T-helper 1 cell (primary cell): ENCODE data around the gene COA1.
A peak's percentile ranks its signal among the peaks of the same experiment; 100 is the strongest.
"Not testable (repeated sequence)": the region's sequence is repeated elsewhere in the genome, so short reads cannot be mapped to it uniquely, and the experiment has no call there.

ENCODE experiments used
- DNase-seq, 5 donors: peaks; one replicate each; pipeline ENCODE4 v3.0.0-alpha.2; 2012 to 2020
- total RNA-seq, 4 donors: gene quantifications; one replicate each; lab custom pipeline; 2026; lab: John Stamatoyannopoulos, UW

The COA1 gene
- 55.5 to 69.2 (median 58.9) reads per million in 4 donors for total RNA-seq

DNA sequence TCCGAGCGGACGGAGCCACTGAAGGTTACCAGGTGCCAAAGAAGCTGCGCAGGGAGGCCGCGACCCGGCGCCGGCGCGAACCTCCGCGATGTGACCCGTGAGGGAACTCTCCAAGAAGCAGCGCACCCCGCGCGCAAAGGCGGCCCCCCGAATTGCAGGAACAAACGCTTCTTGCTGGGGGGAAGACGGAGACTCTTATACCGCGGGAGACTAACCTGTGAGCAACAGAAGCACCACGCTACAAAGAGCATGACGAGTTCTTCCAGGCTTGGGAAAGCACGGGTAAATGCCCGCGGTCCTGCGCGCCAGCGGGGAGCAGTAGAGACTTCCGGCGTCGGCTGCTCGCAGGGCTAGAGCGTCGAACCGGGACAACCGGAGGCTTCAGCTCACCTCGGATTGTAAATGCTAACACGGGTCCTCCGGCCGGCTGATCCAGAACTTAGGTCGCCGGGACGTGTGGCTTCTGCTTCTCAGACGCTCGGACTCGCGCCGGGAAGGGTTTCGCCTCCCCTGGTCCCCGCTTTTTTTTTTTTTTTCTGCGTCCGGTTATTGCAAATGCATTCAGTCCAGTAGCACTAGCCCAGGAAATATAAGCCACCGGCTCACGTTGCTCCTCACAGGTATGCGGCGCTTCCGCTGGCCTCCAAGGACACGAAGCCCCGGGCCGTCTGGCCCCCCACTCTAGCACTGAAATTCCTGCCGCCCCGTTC lies at the start of gene COA1:
COA1 (minus strand) TSS at position 310 of the 710 bp plus-strand sequence. CDS start 80,909 bp downstream, outside the sequence.
- DNase-seq, result peak; percentile 54 to 89 (median 70)

- not testable (repeated sequence) for DNase-seq
Measured at GRCh38 chr7:43778293-43779044, 49.1 kb upstream of the COA1 start.

GRCh38 chr7:43775255-43775654 lies 45.9 kb upstream of the COA1 start:
- DNase-seq, result not testable (repeated sequence)

GRCh38 chr7:43773268-43773667 lies 43.9 kb upstream of the COA1 start:
- DNase-seq, result not testable (repeated sequence)

DNA sequence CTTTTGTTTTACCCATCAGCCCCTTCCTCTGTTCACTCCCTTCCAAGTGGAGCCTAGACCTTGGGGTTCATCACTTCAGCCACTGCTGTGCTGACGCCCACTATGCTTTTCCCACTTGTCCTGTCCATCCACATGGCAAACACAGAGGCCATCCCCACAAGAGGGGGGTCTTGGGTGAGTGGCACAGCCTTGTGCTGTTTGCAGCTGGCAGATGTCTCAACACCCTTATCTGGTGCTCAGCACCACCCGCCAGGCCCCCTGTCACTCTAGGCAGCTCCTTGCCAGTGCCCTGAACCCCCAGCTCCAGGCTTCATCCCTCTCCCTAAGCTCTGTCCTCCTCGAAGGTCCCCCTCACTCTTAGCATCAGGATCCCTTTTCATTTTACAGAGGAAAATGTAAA lies 42.2 kb upstream of the COA1 start:
- DNase-seq, result no peak

GRCh38 chr7:43771128-43771527 lies 41.8 kb upstream of the COA1 start:
- DNase-seq, result no peak

DNA sequence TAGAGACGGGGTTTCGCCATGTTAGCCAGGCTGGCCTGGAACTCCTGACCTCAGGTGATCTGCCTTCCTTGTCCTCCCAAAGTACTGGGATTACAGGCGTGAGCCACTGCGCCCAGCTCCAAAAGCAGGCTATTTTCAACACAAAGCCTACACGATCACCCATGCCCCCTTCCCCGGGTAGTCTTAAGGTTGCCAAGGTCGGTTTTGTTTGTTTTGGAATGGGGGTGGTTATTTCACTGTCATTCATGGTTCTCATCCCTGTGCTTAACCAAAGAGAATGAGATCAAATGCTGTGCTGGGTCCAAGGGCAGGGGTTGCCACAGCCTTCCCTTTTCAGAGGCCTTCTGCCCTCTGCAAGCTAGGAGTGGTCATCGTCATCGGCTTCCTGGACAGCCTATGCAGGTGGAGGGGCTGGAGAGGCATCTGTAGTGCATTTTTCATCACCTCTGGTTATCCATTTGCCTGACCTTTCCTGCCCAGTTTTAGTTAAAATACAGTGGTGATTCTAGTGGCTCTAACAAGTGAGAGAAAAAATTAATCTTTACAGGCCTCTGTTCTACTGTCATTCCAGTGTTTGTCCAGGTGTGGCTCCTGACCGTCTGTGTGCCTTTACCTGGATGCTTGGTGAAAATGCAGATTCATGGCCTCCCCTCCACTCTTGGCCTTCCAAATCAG lies 40.6 kb upstream of the COA1 start:
- no peak for DNase-seq

GRCh38 chr7:43769281-43769680 lies 40.0 kb upstream of the COA1 start:
- no peak for DNase-seq

- DNase-seq, result no peak
Measured at GRCh38 chr7:43768887-43769272, 39.6 kb upstream of the COA1 start.

DNA sequence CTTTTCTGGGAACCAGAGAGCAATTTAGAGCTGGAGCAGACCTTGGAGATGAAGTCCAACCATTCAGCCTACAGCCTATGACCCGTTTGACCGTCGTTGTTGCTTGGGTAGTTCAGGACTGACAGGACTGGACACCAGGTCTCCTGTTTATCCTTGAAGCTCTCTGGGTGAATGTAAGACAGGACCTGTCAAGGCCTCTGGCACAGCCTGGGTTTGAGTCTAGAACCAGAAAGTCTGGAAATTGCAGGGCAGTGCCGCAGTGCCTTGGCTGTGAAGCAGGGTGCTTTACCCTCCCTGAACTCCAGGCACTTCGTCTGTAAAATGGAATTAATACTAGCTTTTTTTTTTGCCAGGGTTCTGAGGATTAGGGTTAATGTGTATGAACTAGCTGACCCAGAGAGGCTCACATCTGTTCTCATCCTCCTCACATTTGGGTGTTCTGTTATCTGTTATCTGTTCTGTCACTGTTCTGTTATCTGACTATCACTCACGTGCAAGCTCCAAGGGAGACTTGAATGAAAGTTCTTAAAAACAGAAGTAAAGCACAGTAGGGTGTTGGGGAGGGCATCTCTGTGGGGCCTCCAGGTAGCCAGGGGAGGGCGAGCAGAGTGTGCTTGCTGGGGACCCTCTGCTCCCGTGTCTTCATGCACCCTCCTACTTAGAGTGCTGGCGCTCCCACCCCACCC lies 39.0 kb upstream of the COA1 start:
- no peak for DNase-seq

- no peak for DNase-seq
Measured at GRCh38 chr7:43767311-43767710, 38.0 kb upstream of the COA1 start.

GRCh38 chr7:43766564-43766963 lies 37.2 kb upstream of the COA1 start:
- no peak for DNase-seq

DNA sequence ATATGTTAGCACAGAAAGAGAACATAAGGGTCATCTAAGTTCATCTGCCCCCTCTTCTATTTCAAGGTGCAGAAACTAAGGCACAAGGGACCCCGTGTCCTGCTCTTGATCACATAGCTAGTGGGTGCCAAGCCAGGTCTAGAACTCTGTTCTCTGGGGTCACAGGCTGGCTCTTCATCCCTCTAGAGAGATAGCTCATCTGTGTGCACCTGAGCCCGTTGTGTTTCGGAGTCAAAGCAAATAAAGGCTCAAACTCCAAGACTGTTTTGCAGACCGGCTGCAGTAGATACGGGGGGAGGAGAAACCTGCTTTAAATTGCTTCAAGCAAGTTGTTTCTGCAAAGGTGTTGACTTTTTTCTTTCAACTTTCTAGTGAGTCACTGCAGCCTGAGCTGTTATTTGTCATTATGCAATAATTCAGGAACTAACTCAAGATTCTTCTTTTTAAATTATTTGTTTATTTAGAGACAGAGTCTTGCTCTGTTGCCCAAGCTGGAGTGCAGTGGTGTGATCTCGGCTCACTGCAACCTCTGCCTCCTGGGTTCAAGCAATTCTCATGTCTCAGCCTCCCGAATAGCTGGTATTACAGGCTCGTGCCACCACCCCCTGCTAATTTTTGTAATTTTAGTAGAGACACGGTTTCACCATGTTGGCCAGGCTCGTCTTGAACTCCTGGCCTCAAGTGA lies 35.6 kb upstream of the COA1 start:
- no peak for DNase-seq

DNA sequence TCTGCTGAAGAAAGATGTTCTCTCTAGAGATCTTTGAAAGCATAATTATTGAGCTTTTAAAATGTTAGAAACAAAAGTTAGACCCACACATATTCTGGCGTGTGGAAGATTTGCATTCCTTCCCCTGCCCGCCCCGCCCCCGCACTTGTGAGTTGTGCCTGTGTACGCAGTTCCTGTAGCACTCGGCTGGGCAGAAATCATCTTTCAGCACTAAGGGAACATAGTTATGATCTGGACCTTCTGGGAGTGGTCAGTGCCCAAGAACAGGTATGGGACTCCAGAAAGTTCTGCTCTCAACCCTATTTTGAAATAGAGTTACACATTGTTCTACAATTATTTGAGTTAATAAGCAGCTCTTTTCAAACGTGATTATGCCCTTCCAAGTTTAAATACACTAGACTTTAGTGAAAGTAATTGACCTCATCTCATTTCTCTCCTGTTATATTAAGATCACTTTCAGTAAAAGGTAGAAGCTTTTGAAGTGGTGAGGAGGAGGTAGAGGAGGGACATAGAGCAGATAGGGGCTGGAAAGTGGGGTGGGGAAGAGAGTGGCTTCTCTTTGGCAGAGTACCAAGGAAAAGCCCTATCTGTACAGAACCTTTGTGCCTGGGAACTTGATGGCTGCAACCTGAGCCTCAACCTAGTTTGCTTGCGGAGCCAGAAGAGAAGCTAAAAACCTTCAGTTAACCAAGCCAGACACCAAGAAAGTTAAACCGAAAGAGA lies 34.9 kb upstream of the COA1 start:
- peak in 1 of 5 donors; percentile 18 for DNase-seq

GRCh38 chr7:43763183-43763582 lies 33.9 kb upstream of the COA1 start:
- DNase-seq, result no peak

DNA sequence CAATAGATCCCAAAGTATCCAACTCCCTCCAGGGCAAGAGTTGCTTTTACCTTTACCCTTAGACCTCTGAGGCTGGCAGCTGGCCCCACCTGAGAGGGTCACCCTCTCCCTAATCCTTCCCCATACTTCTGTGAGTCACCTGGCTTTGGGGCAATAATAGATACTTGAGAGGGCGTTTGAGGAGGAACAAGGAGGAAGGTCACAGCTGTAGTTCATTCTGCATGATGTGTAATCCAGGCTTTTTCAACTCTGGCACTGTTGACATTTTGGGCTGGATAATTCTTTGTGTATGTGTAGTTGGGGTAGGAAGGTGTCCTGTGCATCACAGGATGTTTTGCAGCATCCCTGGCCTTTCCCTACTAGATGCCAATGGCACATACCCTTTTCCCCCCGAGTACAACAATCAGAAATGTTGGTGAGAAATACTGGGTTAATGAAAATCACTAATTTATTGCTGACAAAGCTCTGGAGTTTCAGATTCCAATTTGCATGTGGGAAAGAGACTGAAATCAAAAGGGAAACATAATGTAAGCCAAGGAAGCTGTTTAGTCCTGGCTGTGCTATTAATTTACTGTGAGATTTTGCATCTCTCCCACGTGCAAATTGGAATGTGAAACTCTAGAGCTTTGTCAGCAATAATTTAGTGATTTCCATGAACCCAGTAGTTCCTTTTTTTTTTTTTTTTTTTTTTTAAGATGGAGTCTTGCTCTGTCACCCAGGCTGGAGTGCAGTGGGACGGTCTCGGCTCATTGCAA lies 32.8 kb upstream of the COA1 start:
- no peak for DNase-seq

- DNase-seq, result no peak
Measured at GRCh38 chr7:43761382-43761781, 32.1 kb upstream of the COA1 start.

GRCh38 chr7:43760861-43761260 lies 31.5 kb upstream of the COA1 start:
- DNase-seq, result no peak

DNA sequence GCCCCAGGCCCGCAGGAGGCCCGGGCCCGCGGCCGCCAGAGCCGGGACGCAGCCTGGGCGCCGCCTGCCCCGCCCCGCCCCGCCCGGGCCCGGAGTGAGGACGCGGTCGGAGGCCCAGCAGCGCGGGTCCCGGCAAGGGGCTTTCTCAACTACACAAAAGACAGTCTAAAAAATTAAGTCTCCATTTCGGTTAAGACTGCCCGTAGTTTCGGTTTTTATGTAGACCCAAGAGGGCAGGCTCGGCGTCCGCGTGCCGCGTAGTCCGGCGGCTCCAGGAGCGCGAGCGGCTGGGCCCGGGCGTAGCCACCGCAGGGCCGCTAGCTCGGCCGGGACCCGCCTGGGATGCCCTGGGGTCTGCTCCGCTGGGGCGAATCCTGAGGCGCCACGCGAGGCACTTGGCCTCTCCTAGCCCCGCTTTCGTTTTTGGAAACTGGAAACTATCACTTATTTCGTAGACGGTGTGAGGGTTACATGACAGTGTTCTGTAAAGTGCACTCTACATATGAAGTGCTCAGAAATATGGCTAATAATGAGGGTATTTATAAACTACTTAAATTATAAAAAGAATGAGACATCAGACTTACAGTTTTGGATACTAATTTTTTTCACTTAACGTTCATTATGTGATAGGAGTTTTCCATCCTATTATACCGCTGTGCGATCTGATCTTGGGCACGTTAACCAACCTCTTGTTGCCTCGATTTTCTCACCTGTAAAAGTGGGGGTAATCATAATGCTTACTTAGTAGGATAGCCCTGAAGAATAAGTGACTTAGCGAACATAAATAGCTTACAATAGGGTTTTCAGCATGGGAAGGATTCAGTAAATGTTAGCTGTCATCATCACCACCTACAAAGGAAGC lies 29.7 kb upstream of the COA1 start:
- DNase-seq, result peak in 4 of 5 donors; percentile 22 to 44 (median 33)
